Effector memory CD4-positive, alpha-beta T cell (primary cell): Measurements from ENCODE around the gene SPRYD3.

ENCODE experiments used
- DNase-seq, 3 donors: peaks; one replicate each; pipeline ENCODE4 v3.0.0-alpha.2; 2020
- H3K27ac ChIP-seq: 2 replicates; pipeline ENCODE4 v1.7.0; 2013; ENCODE audit warnings: mild to moderate bottlenecking, low read length, moderate library complexity; ENCODE audit not compliant: insufficient read depth, poor library complexity, severe bottlenecking
- H3K27me3 ChIP-seq: replicated peaks from 2 replicates; pipeline ENCODE4 v1.7.0; 2013; ENCODE audit warnings: mild to moderate bottlenecking, low read length; ENCODE audit not compliant: insufficient read depth, control insufficient read depth, poor library complexity, severe bottlenecking
- H3K36me3 ChIP-seq: 2 replicates; pipeline ENCODE4 v1.7.0; 2013; ENCODE audit warnings: mild to moderate bottlenecking, low read length, moderate library complexity; ENCODE audit not compliant: control insufficient read depth, insufficient read depth
- H3K4me1 ChIP-seq: 2 replicates; pipeline ENCODE4 v1.7.0; 2013; ENCODE audit warnings: low read length, mild to moderate bottlenecking; ENCODE audit not compliant: control insufficient read depth, insufficient read depth, poor library complexity, severe bottlenecking
- H3K4me3 ChIP-seq: 2 replicates; pipeline ENCODE4 v1.7.0; 2013; ENCODE audit warnings: low read length, low read depth, mild to moderate bottlenecking; ENCODE audit not compliant: insufficient read depth, poor library complexity, severe bottlenecking
- H3K9me3 ChIP-seq: 2 replicates; pipeline ENCODE4 v1.7.0; 2013; ENCODE audit warnings: mild to moderate bottlenecking, low read length, moderate library complexity; ENCODE audit not compliant: control insufficient read depth

Gene SPRYD3

DNA sequence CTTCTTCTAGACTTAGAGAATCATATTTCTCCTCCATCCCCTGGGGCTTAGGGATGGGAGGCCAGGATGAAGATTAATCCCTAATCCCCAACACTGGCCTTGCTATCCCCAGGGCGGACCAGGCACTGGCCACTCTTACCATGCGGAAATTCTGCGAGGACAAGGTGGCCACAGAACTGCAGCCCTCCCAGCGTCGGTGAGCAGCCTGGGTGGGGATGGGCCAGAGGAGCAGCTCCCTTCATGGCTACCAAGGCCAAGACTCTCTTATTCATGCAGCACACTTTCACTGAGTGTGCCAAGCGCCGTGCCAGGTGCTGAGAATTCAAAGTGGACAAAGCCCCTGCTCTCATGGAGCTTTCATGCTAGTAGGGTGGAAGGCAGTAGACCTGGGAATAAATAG, 22.3 kb downstream of the SPRYD3 start:
- no peak overlapping the region for H3K27ac ChIP-seq
- H3K4me1 ChIP-seq: peaks cover 4% of the 10 kb centered on the region
- no peaks in the 10 kb centered on the region for H3K9me3 ChIP-seq
- H3K4me3 ChIP-seq: no peak overlapping the region
- no peaks in the 10 kb centered on the region for H3K36me3 ChIP-seq
- no peaks in the 10 kb centered on the region for H3K27me3 ChIP-seq
- DNase-seq: no peak

DNA sequence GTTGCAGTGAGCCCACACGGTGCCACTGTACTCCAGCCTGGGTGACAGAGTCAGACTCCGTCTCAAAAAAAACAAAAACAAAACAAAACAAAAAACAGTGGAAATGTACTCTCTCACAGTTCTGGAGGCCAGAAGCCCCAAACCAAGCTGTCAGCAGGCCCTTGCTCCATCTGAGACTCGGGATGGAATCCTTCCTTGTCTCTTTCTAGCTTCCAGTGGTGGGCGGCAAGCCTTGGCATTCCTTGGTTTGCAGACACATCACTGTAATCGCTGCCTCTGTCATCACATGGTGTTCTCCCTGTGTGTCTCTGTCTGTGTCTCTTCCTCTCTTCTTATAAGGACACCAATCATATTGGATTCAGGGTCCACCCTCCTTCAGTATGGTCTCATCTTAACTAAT, 22.9 kb downstream of the SPRYD3 start:
- H3K36me3 ChIP-seq: no peaks in the 10 kb centered on the region
- no peak overlapping the region for H3K27ac ChIP-seq
- peaks cover 4% of the 10 kb centered on the region for H3K4me1 ChIP-seq
- H3K27me3 ChIP-seq: no peaks in the 10 kb centered on the region
- H3K4me3 ChIP-seq: no peak overlapping the region
- DNase-seq: no peak
- no peaks in the 10 kb centered on the region for H3K9me3 ChIP-seq

DNA sequence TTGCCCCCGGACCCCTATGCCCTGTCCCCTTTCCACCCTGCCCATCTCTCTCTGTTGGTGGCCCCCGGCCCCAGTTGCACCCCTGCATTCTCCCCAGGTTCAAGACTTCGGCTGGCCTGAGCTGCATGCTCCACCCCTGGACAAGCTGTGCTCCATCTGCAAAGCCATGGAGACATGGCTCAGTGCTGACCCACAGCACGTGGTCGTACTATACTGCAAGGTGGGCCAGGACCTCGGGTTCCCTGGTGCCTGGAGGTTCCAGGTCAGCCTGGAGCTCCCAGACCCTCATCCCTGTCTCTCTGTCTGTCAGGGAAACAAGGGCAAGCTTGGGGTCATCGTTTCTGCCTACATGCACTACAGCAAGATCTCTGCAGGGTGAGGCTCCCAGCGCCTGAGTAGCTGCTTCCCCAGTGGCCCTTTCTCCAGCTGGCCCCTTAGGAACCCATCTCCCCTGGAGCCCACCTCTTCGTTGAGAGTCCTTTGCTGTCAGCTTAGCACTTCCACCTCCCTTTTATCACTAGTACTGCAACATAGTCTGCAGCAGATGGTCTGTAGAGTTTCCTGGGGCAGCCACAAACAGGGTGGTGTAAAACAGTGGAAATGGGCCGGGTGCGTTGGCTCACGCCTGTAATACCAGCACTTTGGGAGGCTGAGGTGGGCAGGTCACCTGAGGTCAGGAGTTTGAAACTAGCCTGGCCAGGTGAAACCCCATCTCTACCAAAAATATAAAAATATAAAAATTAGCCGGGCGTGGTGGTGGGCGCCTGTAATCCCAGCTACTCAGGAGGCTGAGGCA, 23.5 kb downstream of the SPRYD3 start:
- H3K4me3 ChIP-seq: no peak overlapping the region
- H3K9me3 ChIP-seq: no peaks in the 10 kb centered on the region
- peaks cover 4% of the 10 kb centered on the region for H3K4me1 ChIP-seq
- no peak overlapping the region for H3K27ac ChIP-seq
- no peak for DNase-seq
- no peaks in the 10 kb centered on the region for H3K36me3 ChIP-seq
- H3K27me3 ChIP-seq: no peaks in the 10 kb centered on the region

DNA sequence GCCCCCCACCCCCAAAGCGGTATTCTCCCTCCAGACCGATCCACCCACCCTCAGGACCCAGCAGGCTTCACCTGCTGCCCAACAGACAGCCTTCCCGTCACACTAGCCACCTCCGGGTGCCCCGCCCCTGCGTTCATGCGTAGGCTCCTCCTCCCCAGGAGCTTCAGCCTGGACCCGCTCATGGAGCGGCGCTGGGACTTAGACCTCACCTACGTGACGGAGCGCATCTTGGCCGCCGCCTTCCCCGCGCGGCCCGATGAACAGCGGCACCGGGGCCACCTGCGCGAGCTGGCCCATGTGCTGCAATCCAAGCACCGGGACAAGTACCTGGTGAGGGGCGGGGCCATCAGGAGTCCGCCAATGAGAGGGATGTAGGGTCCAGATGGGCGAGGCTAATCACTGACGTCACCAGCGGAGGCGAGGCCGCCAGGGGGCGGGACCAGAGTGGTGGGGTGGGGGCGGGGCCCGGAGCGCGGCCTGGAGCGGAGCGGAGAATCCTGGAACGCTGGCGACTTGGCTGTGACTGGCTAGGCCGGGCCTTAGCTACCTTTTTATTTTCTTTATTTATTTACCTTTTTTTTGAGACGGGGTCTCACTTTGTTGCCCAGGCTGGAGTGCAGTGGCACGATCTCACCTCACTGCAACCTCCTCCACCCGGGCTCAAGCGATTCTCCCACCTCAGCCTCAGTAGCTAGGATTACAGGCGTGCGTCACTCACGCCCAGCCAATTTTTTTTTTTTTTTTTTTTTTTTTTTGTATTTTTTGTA, 24.9 kb downstream of the SPRYD3 start:
- Histone ChIP-seq H3K9me3 (no peaks in the 10 kb centered on the region), H3K27ac (peak overlapping the region; percentile 40), H3K4me3 (peak overlapping the region; percentile 50), H3K27me3 (no peaks in the 10 kb centered on the region), H3K4me1 (peaks cover 4% of the 10 kb centered on the region), H3K36me3 (no peaks in the 10 kb centered on the region)
- DNase-seq: peak; percentile 89 to 94 (median 89)

DNA sequence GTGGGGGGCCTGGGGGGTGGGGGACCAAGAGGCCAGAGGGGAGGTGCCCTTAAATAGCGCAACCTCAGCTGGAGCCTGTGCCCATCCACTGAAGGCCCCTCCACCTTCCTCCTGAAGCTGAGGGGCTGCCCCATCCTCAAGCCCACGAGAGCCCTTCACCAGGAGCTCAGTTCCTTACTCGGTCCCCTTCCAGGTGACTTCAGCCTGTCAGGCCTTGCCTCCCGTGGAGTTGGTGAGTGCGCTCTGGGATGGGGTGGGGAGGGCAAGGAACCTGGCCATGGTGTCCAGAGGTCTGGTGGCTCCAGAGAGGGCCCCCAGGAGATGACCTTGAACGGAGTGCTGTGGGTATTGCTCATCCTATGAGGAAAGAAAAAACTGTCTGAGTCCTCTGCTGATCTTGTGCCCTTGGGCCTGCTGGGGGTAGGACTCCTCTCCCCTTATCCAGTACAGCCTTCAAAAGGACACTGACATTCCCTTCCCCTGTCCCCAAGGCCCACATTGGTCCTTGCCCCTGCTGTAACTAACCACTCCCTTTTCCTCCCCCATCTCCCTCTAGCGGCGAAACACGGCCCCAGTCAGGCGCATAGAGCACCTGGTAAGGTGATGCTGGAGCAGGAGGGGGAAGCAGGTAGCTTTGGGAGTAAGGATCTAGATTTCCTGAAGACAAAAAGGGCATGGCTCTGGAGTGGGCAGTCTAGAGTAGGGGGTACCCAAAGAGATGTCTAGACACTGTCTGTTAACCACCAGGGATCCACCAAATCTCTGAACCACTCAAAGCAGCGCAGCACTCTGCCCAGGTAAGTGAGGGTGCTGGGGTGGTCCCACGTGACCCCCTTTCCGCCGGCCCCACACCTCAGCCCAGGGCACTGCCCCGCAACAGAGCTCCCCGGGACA, 25.7 kb downstream of the SPRYD3 start:
- no peaks in the 10 kb centered on the region for H3K36me3 ChIP-seq
- peak overlapping the region; percentile 50 for H3K4me3 ChIP-seq
- H3K9me3 ChIP-seq: no peaks in the 10 kb centered on the region
- peak; percentile 36 to 49 (median 42) for DNase-seq
- H3K27me3 ChIP-seq: no peaks in the 10 kb centered on the region
- H3K27ac ChIP-seq: peak overlapping the region; percentile 40
- peaks cover 4% of the 10 kb centered on the region for H3K4me1 ChIP-seq

DNA sequence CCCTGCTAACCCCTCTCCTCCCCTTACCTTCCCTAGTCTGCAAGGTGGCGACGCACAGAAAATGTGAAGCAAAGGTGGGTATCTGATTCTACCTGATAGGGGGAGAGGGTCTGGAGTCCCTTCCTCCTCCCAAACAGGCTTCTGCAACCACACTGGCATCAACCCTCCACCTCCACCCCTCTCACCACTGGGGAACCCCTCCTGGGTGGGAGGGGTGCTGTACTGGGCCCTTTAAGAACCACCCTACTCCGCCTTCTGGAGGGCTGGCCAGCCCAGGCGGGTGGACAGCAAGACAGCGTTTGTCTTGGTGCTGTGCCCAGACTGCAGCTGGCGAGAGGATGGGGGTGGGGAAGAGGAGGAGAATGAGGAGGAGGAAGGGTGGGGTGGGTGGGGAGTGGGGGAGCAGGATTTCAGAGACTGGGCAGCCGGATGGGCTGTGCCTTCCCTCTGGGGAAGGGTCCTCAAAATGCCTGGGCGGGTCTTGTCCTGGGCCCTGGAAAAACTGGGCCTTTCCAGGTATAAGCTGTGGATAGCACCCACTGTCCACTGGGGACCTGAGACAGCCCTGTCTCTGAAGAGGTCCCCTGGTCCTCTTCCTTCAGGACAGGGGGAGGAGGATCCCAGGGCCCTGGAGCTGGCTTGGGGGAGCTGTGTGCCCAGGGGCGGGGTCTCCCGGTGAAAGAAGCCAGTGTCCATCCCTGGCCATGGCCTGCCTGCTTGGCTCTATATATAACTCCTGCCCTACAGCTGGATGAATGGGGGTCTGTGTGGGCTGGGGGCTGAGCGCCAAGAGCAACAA, 26.6 kb downstream of the SPRYD3 start:
- Histone ChIP-seq H3K4me1 (peaks cover 9% of the 10 kb centered on the region), H3K27me3 (no peaks in the 10 kb centered on the region), H3K27ac (no peak overlapping the region), H3K4me3 (no peak overlapping the region), H3K36me3 (no peaks in the 10 kb centered on the region), H3K9me3 (no peaks in the 10 kb centered on the region)
- no peak for DNase-seq

DNA sequence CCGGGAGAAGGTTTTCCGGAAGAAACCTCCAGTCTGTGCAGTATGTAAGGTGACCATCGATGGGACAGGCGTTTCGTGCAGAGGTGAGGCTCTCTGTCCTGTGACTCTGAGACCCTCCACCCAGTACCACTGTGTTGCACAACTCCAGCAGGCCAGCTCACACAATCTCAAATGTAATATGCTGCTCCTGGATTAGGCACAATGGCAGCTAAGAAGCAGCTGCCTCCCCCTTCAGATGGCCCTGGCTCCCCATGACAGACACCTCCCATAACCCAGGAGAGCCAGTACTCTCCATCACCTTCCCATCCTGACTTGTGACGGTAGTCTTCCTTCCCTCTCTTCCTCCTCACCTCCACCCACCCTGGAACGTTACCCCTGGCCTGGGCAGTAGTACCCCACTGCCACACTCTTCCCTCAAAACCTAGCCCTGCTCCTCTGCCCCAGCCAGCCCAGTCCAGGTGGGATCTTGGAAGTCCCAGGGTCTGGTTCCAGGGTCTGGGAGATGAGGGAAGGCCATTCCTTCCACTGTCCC, 27.2 kb downstream of the SPRYD3 start:
- Histone ChIP-seq H3K27ac (no peak overlapping the region), H3K9me3 (no peaks in the 10 kb centered on the region), H3K4me1 (peaks cover 10% of the 10 kb centered on the region), H3K27me3 (no peaks in the 10 kb centered on the region), H3K4me3 (no peak overlapping the region), H3K36me3 (no peaks in the 10 kb centered on the region)
- DNase-seq: no peak

DNA sequence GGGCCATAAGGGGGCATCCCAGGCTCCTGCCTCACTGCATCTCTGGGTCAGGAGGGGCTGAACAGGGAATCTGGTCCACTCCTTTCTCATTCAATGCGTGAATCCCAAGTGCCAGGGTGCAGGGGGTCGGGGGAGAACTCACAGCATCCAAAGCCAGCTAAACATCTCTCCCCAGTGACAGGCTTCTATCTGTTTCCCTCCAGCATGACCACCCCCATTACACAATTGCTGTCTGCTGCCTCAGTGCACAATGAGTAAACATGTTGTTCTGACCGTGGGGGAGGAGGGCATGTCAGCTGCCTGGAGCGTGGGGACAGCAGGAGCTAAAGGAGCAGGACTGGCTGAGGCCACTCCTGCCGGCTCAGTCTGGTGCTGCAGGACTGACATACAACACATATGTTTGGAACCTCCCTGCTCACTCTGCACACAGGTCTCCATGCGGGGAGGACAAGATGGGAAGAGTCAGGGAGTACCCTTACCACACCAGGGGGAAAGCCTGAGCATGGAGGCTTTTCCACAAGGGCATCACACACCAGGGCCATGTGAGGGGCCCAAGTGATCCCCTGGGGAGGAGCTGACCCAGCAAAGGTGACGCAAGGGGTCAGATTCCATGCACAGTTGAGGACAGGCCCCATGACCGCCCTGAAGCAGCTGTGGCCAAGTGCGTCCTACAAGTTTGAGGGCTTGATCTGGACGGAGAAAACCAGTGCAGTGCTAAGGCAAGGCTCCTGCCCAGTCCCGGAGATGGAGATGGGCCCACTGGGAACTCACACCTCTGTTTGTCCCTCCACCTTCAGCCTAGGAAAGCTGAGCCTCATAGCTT, 27.9 kb downstream of the SPRYD3 start:
- Histone ChIP-seq H3K4me3 (no peak overlapping the region), H3K27ac (no peak overlapping the region), H3K4me1 (peaks cover 10% of the 10 kb centered on the region), H3K27me3 (no peaks in the 10 kb centered on the region), H3K9me3 (no peaks in the 10 kb centered on the region), H3K36me3 (no peaks in the 10 kb centered on the region)
- DNase-seq: no peak
